Stimulated activated CD8-positive, alpha-beta memory T cell treated with anti-CD3 and anti-CD28 coated beads, Interleukin-4, amount 100 ng/mL, for 1 hour (primary cell): ENCODE results near the gene VPS13D.

Source experiments
- DNase-seq, 2 donors: peaks; one replicate each; pipeline ENCODE4 v3.0.0-alpha.2; 2020; ENCODE audit warnings: low read depth in 2 of 2, low spot score in 1 of 2

Gene VPS13D

GRCh38 chr1:12228979-12229378 is 851 bp upstream of the VPS13D start:
- no peak for DNase-seq

GRCh38 chr1:12229386-12229834 is 420 bp upstream of the VPS13D start:
- DNase-seq: no peak

- DNase-seq: no peak
Observed at GRCh38 chr1:12230549-12231275, 882 bp downstream of the VPS13D start.

- DNase-seq: no peak
Observed at GRCh38 chr1:12231276-12231595, 1.4 kb downstream of the VPS13D start.

GRCh38 chr1:12232221-12232620 is 2.4 kb downstream of the VPS13D start:
- no peak for DNase-seq

- no peak for DNase-seq
Observed at GRCh38 chr1:12244078-12244477, 14.2 kb downstream of the VPS13D start.

- no peak for DNase-seq
Observed at GRCh38 chr1:12244585-12244984, 14.8 kb downstream of the VPS13D start.

GRCh38 chr1:12245116-12245515 is 15.3 kb downstream of the VPS13D start:
- no peak for DNase-seq

- DNase-seq: no peak
Observed at GRCh38 chr1:12245733-12246132, 15.9 kb downstream of the VPS13D start.

GRCh38 chr1:12246584-12246983 is 16.8 kb downstream of the VPS13D start:
- DNase-seq: no peak

GRCh38 chr1:12249181-12249580 is 19.4 kb downstream of the VPS13D start:
- no peak for DNase-seq

GRCh38 chr1:12249748-12250147 is 19.9 kb downstream of the VPS13D start:
- DNase-seq: no peak

- no peak for DNase-seq
Observed at GRCh38 chr1:12251442-12251841, 21.6 kb downstream of the VPS13D start.

GRCh38 chr1:12255913-12256312 is 26.1 kb downstream of the VPS13D start:
- no peak for DNase-seq

- no peak for DNase-seq
Observed at GRCh38 chr1:12258272-12258671, 28.4 kb downstream of the VPS13D start.

- no peak for DNase-seq
Observed at GRCh38 chr1:12269351-12269750, 39.5 kb downstream of the VPS13D start.

- DNase-seq: no peak
Observed at GRCh38 chr1:12271033-12271432, 41.2 kb downstream of the VPS13D start.

GRCh38 chr1:12272770-12273169 is 42.9 kb downstream of the VPS13D start:
- DNase-seq: no peak

GRCh38 chr1:12275370-12275769 is 45.5 kb downstream of the VPS13D start:
- DNase-seq: peak in 1 of 2 donors; percentile 2

GRCh38 chr1:12276225-12276624 is 46.4 kb downstream of the VPS13D start:
- DNase-seq: no peak

- DNase-seq: no peak
Observed at GRCh38 chr1:12279003-12279402, 49.2 kb downstream of the VPS13D start.

GRCh38 chr1:12279728-12280464 is 50.1 kb downstream of the VPS13D start:
- DNase-seq: no peak

GRCh38 chr1:12282142-12282541 is 52.3 kb downstream of the VPS13D start:
- no peak for DNase-seq
